Neutrophil (primary cell): ENCODE results near the gene PON2.

Source experiments
- H3K27ac ChIP-seq: fragments of 200-600 bp; sonication (generic); 2 replicates; pipeline ENCODE4 v1.5.1; 2016; ENCODE audit warnings: mild to moderate bottlenecking, moderate library complexity
- H3K27me3 ChIP-seq: fragments of 200-600 bp; sonication (generic); 2 replicates; pipeline ENCODE4 v1.6.0; 2016; ENCODE audit warnings: mild to moderate bottlenecking
- H3K36me3 ChIP-seq: fragments of 200-600 bp; sonication (generic); 2 replicates; pipeline ENCODE4 v1.5.1; 2017
- H3K4me1 ChIP-seq, 2 experiments: fragments of 200-600 bp in 1 of 2; sonication (generic) in 1 of 2; 1 replicate in 1 of 2; 2 replicates in 1 of 2; pipeline versions ENCODE4 v1.5.1 to v1.6.1; 2013 to 2016; ENCODE audit warnings: low read depth in 1 of 2, low read length in 1 of 2, mild to moderate bottlenecking in 1 of 2, moderate library complexity in 1 of 2; ENCODE audit not compliant: control insufficient read depth in 1 of 2, insufficient read depth in 1 of 2
- H3K4me3 ChIP-seq, 2 experiments: fragments of 200-600 bp in 1 of 2; sonication (generic) in 1 of 2; 1 replicate in 1 of 2; 2 replicates in 1 of 2; pipeline ENCODE4 v1.5.1; 2013 to 2016; ENCODE audit warnings: low read depth in 1 of 2, low read length in 1 of 2, mild to moderate bottlenecking in 1 of 2, moderate library complexity in 1 of 2
- H3K9me3 ChIP-seq: fragments of 200-600 bp; sonication (generic); 2 replicates; pipeline ENCODE4 v1.5.1; 2016
- CTCF ChIP-seq: fragments of 200-600 bp; sonication (generic); IDR thresholded peaks from 2 replicates; pipeline ENCODE4 v1.5.1; 2016; ENCODE audit warnings: antibody characterized with exemption

Gene PON2

GRCh38 chr7:95476904-95477594, 42.2 kb upstream of the PON2 start:
- TF ChIP-seq CTCF, result peak; percentile 13
- Histone ChIP-seq H3K27ac (no peak overlapping the region), H3K4me1 (no peaks in the 10 kb centered on the region), H3K27me3 (no peaks in the 10 kb centered on the region), H3K36me3 (no peaks in the 10 kb centered on the region), H3K9me3 (no peaks in the 10 kb centered on the region), H3K4me3 (no peak overlapping the region)

GRCh38 chr7:95476072-95476847, 41.4 kb upstream of the PON2 start:
- no peak for TF ChIP-seq CTCF
- Histone ChIP-seq H3K4me3 (no peak overlapping the region), H3K4me1 (no peaks in the 10 kb centered on the region), H3K27me3 (no peaks in the 10 kb centered on the region), H3K9me3 (no peaks in the 10 kb centered on the region), H3K27ac (no peak overlapping the region), H3K36me3 (no peaks in the 10 kb centered on the region)

GRCh38 chr7:95473276-95473985, 38.6 kb upstream of the PON2 start:
- no peak overlapping the region for H3K27ac ChIP-seq
- no peaks in the 10 kb centered on the region for H3K9me3 ChIP-seq
- no peaks in the 10 kb centered on the region for H3K36me3 ChIP-seq
- H3K4me3 ChIP-seq, result no peak overlapping the region
- H3K4me1 ChIP-seq, result no peaks in the 10 kb centered on the region
- no peak for TF ChIP-seq CTCF
- no peaks in the 10 kb centered on the region for H3K27me3 ChIP-seq

- no peaks in the 10 kb centered on the region for H3K4me1 ChIP-seq
- H3K36me3 ChIP-seq, result no peaks in the 10 kb centered on the region
- H3K4me3 ChIP-seq, result no peak overlapping the region
- no peaks in the 10 kb centered on the region for H3K27me3 ChIP-seq
- no peak for TF ChIP-seq CTCF
- no peak overlapping the region for H3K27ac ChIP-seq
- no peaks in the 10 kb centered on the region for H3K9me3 ChIP-seq
Measured at GRCh38 chr7:95472581-95473161, 37.8 kb upstream of the PON2 start.

- H3K4me3 ChIP-seq, result no peak overlapping the region
- no peaks in the 10 kb centered on the region for H3K9me3 ChIP-seq
- no peaks in the 10 kb centered on the region for H3K27me3 ChIP-seq
- no peak for TF ChIP-seq CTCF
- no peaks in the 10 kb centered on the region for H3K36me3 ChIP-seq
- H3K4me1 ChIP-seq, result no peaks in the 10 kb centered on the region
- H3K27ac ChIP-seq, result no peak overlapping the region
Measured at GRCh38 chr7:95471071-95471470, 36.2 kb upstream of the PON2 start.
